Measurements from ENCODE around the gene SYT1. TPM values are rescaled to one million over a fixed set of nuclear protein-coding genes. Genes with fewer than 3 reads are reported as not detected.

Gene SYT1
- total RNA-seq, 1 experiment from 2014 or later: 15.8 TPM

- Histone ChIP-seq H4K20me1 (ENCODE audit: control insufficient read depth, insufficient read depth, insufficient read length) (no peaks in the 10 kb centered on the region), H3T11ph (ENCODE audit: low read length) (no peak overlapping the region), H4K8ac (replicated peaks; ENCODE audit: insufficient read length, low read depth, low read length) (no peak overlapping the region), H3K79me2 (ENCODE audit: insufficient read depth, low read length) (no peaks in the 10 kb centered on the region), H3K23ac (ENCODE audit: insufficient read length, low read depth, low read length) (no peak overlapping the region), H4K91ac (ENCODE audit: insufficient read length, low read depth, low read length) (no peak overlapping the region), H2BK120ac (ENCODE audit: low read depth, low read length, poor library complexity, severe bottlenecking) (no peak overlapping the region), H3K27ac (ENCODE audit: insufficient read length, low read depth, low read length) (no peak overlapping the region), H3K9me3 (ENCODE audit: control insufficient read depth, low read depth, low read length) (no peaks in the 10 kb centered on the region), H3K23me2 (ENCODE audit: insufficient read length, low read depth, low read length, poor library complexity, severe bottlenecking) (no peaks in the 10 kb centered on the region), H3K4me2 (ENCODE audit: insufficient read depth, insufficient read length, low read length) (no peak overlapping the region), H3K27me3 (ENCODE audit: insufficient read depth, low read length) (no peaks in the 10 kb centered on the region), H3K79me1 (ENCODE audit: insufficient read depth, low read depth, low read length, poor library complexity, severe bottlenecking) (no peaks in the 10 kb centered on the region), H2AFZ (ENCODE audit: low read length) (no peak overlapping the region), H3K14ac (ENCODE audit: insufficient read depth, low read length) (no peak overlapping the region), H4K5ac (ENCODE audit: insufficient read length, low read depth, low read length) (no peak overlapping the region), H2BK12ac (ENCODE audit: insufficient read length, low read depth, low read length) (no peak overlapping the region), H3K4me1 (ENCODE audit: insufficient read depth, low read length) (no peaks in the 10 kb centered on the region), H3K18ac (ENCODE audit: insufficient read length, low read depth, low read length) (no peak overlapping the region), H2BK15ac (ENCODE audit: low read depth, low read length) (no peak overlapping the region), H3K4ac (ENCODE audit: low read depth, low read length) (no peak overlapping the region), H2AK5ac (ENCODE audit: insufficient read length, low read length) (no peak overlapping the region), H3K9ac (ENCODE audit: extremely low read depth, insufficient read length, low read length) (no peak overlapping the region), H2BK20ac (ENCODE audit: low read depth, low read length, poor library complexity, severe bottlenecking) (no peak overlapping the region), H2BK5ac (ENCODE audit: insufficient read length, low read length) (no peak overlapping the region), H3K56ac (ENCODE audit: insufficient read length, low read depth, low read length) (no peak overlapping the region)
- H3K4me1 Mint-ChIP-seq: no peaks in the 10 kb centered on the region; a peak in 1 of 4 replicates
- TF ChIP-seq CTCF (conservative IDR thresholded peaks at IDR 0.05): no peak
- DNase-seq: no peak
- no CpG with 5 or more reads among the region's 2 CpGs for WGBS (ENCODE audit: extremely low coverage, insufficient read length, low lambda C conversion rate)
- no peaks in the 10 kb centered on the region for H3K9me3 Mint-ChIP-seq
- H3K36me3 Mint-ChIP-seq (ENCODE audit: insufficient read depth in 1 of 3, low read depth in 3 of 3): no peaks in the 10 kb centered on the region
- H3K27me3 Mint-ChIP-seq (ENCODE audit: low read depth): no peaks in the 10 kb centered on the region
- H3K27ac Mint-ChIP-seq: no peak overlapping the region
- H3K4me3 Mint-ChIP-seq: no peak overlapping the region
Observed at GRCh38 chr12:79141776-79142175, 277.2 kb downstream of the SYT1 start.

Data from H9 (cell line).